Right atrium auricular region (tissue), 2 donors: ENCODE results near the gene TMEM123. TPM values are rescaled to one million over a fixed set of nuclear protein-coding genes. Genes with fewer than 3 reads are reported as not detected.

ENCODE experiments used
- DNase-seq: peaks from one replicate; pipeline ENCODE4 v3.0.0-alpha.2; 2019; ENCODE audit warnings: low spot score
- H3K27ac ChIP-seq, 2 donors: fragments of 200-600 bp; sonication (generic); 1 replicate in 1 of 2; 2 replicates in 1 of 2; pipeline ENCODE4 v1.5.1; 2016 to 2019
- H3K27me3 ChIP-seq, 2 donors: fragments of 200-600 bp; sonication (generic); one replicate each; pipeline versions ENCODE4 v1.5.1 to v1.6.0; 2017 to 2019
- H3K36me3 ChIP-seq: fragments of 200-600 bp; sonication (generic); one replicate; pipeline ENCODE4 v1.5.1; 2016
- H3K4me1 ChIP-seq, 2 donors: fragments of 200-600 bp; sonication (generic); one replicate each; pipeline versions ENCODE4 v1.5.1 to v1.6.0; 2017 to 2019
- H3K4me3 ChIP-seq, 2 donors: fragments of 200-600 bp; sonication (generic); 1 replicate in 1 of 2; 2 replicates in 1 of 2; pipeline ENCODE4 v1.5.1; 2017 to 2019; ENCODE audit warnings: mild to moderate bottlenecking in 1 of 2, moderate library complexity in 1 of 2
- H3K9me3 ChIP-seq, 2 donors: fragments of 200-600 bp; sonication (generic); one replicate each; pipeline ENCODE4 v1.5.1; 2019
- CTCF ChIP-seq, 2 donors: fragments of 200-600 bp; sonication (generic); IDR thresholded peaks; one replicate each; pipeline ENCODE4 v1.5.1; 2019; ENCODE audit warnings: antibody characterized with exemption in 2 of 2
- total RNA-seq, 2 donors: library from RNA; depleted of rRNA; stranded (reverse); fragments of >200 nt; gene quantifications; one replicate each; pipeline ENCODE4 v1.1.0, GENCODE V29; 2016

The TMEM123 gene
- total RNA-seq, 2 donors from 2014 or later: 72.8 to 80.7 TPM

- no peak for TF ChIP-seq CTCF (IDR thresholded peaks at IDR 0.05)
- Histone ChIP-seq H3K27ac (no peak overlapping the region), H3K4me3 (no peak overlapping the region), H3K27me3 (no peaks in the 10 kb centered on the region), H3K4me1 (no peaks in the 10 kb centered on the region), H3K36me3 (no peaks in the 10 kb centered on the region), H3K9me3 (no peaks in the 10 kb centered on the region)
- DNase-seq: no peak
Measured at GRCh38 chr11:102470251-102470650, 17.7 kb upstream of the TMEM123 start.

- TF ChIP-seq CTCF (IDR thresholded peaks at IDR 0.05): no peak
- no peak for DNase-seq
- H3K27ac ChIP-seq: no peak overlapping the region
Measured at GRCh38 chr11:102469196-102469821, 16.7 kb upstream of the TMEM123 start.

GRCh38 chr11:102468616-102469195, 16.1 kb upstream of the TMEM123 start:
- no peaks in the 10 kb centered on the region for H3K36me3 ChIP-seq
- H3K27ac ChIP-seq: no peak overlapping the region
- H3K27me3 ChIP-seq: no peaks in the 10 kb centered on the region
- H3K4me1 ChIP-seq: no peaks in the 10 kb centered on the region
- H3K4me3 ChIP-seq: no peak overlapping the region
- DNase-seq: no peak
- no peaks in the 10 kb centered on the region for H3K9me3 ChIP-seq
- TF ChIP-seq CTCF (IDR thresholded peaks at IDR 0.05): no peak

More at GRCh38 chr11:102469196-102469821, 16.7 kb upstream of the TMEM123 start:
- Histone ChIP-seq H3K4me3 (no peak overlapping the region), H3K27me3 (no peaks in the 10 kb centered on the region), H3K36me3 (no peaks in the 10 kb centered on the region), H3K9me3 (no peaks in the 10 kb centered on the region), H3K4me1 (no peaks in the 10 kb centered on the region)

GRCh38 chr11:102467853-102468580, 15.5 kb upstream of the TMEM123 start:
- H3K27ac ChIP-seq: no peak overlapping the region
- no peak for TF ChIP-seq CTCF (IDR thresholded peaks at IDR 0.05)
- no peak for DNase-seq

GRCh38 chr11:102467080-102467708, 14.6 kb upstream of the TMEM123 start:
- no peaks in the 10 kb centered on the region for H3K36me3 ChIP-seq
- H3K27ac ChIP-seq: no peak overlapping the region
- H3K4me1 ChIP-seq: no peaks in the 10 kb centered on the region
- no peak for TF ChIP-seq CTCF (IDR thresholded peaks at IDR 0.05)
- H3K9me3 ChIP-seq: no peaks in the 10 kb centered on the region
- no peak for DNase-seq
- H3K4me3 ChIP-seq: no peak overlapping the region
- no peaks in the 10 kb centered on the region for H3K27me3 ChIP-seq

More at GRCh38 chr11:102467853-102468580, 15.5 kb upstream of the TMEM123 start:
- Histone ChIP-seq H3K27me3 (no peaks in the 10 kb centered on the region), H3K9me3 (no peaks in the 10 kb centered on the region), H3K4me3 (no peak overlapping the region), H3K36me3 (no peaks in the 10 kb centered on the region), H3K4me1 (no peaks in the 10 kb centered on the region)
